GM12875 (cell line): Measurements from ENCODE around the gene KCNJ4.

Experiments
- H3K4me3 ChIP-seq: one replicate; pipeline ENCODE4 v1.5.1; 2011; ENCODE audit warnings: low read depth, low read length, control low read depth
- CTCF ChIP-seq: IDR thresholded peaks from 2 replicates; pipeline ENCODE4 v1.5.1; 2011; ENCODE audit warnings: low read depth, mild to moderate bottlenecking, control low read depth, inconsistent platforms, low read length, moderate library complexity, borderline replicate concordance; ENCODE audit not compliant: insufficient read depth

The KCNJ4 gene

GRCh38 chr22:38429499-38430068 is 25.4 kb downstream of the KCNJ4 start:
- no peak overlapping the region for H3K4me3 ChIP-seq

GRCh38 chr22:38428714-38429113 is 26.3 kb downstream of the KCNJ4 start:
- no peak for TF ChIP-seq CTCF
- no peak overlapping the region for H3K4me3 ChIP-seq

More at GRCh38 chr22:38429499-38430068, 25.4 kb downstream of the KCNJ4 start:
- no peak for TF ChIP-seq CTCF

GRCh38 chr22:38427940-38428339 is 27.1 kb downstream of the KCNJ4 start:
- no peak for TF ChIP-seq CTCF
- H3K4me3 ChIP-seq, result no peak overlapping the region

GRCh38 chr22:38427465-38427864 is 27.5 kb downstream of the KCNJ4 start:
- H3K4me3 ChIP-seq, result no peak overlapping the region
- no peak for TF ChIP-seq CTCF

GRCh38 chr22:38426628-38427027 is 28.4 kb downstream of the KCNJ4 start:
- no peak for TF ChIP-seq CTCF
- H3K4me3 ChIP-seq, result no peak overlapping the region

- TF ChIP-seq CTCF, result no peak
- H3K4me3 ChIP-seq, result no peak overlapping the region
Measured at GRCh38 chr22:38424525-38425080, 30.4 kb downstream of the KCNJ4 start.

- no peak overlapping the region for H3K4me3 ChIP-seq
- no peak for TF ChIP-seq CTCF
Measured at GRCh38 chr22:38423512-38424503, 31.2 kb downstream of the KCNJ4 start.
